Measurements from ENCODE around the gene PPP1R12C.

The PPP1R12C gene

DNA sequence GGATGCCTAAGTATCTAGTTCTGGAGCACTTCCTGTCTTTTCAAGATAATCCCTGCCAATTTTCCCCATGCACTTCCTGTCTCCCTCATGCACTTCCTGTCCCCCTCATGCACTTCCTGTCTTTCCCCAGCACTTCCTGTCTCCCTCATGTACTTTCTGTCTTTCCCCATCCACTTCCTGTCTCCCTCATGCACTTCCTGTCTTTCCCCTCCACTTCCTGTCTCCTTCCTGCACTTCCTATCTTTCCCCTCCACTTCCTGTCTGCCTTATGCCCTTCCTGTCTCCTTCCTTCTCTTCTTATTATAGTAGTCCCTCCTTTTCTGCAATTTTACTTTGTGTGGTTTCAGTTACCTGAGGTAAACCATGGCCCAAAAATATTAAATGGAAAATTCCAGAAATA, 34.6 kb upstream of the PPP1R12C start:
- no peak overlapping the region for H3K4me3 ChIP-seq (ENCODE audit: low read depth, low read length)
- no peak for DNase-seq (ENCODE audit: low read depth)
- TF ChIP-seq, protein P1, sequence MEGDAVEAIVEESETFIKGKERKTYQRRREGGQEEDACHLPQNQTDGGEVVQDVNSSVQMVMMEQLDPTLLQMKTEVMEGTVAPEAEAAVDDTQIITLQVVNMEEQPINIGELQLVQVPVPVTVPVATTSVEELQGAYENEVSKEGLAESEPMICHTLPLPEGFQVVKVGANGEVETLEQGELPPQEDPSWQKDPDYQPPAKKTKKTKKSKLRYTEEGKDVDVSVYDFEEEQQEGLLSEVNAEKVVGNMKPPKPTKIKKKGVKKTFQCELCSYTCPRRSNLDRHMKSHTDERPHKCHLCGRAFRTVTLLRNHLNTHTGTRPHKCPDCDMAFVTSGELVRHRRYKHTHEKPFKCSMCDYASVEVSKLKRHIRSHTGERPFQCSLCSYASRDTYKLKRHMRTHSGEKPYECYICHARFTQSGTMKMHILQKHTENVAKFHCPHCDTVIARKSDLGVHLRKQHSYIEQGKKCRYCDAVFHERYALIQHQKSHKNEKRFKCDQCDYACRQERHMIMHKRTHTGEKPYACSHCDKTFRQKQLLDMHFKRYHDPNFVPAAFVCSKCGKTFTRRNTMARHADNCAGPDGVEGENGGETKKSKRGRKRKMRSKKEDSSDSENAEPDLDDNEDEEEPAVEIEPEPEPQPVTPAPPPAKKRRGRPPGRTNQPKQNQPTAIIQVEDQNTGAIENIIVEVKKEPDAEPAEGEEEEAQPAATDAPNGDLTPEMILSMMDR (conservative IDR thresholded peaks at IDR 0.05; ENCODE audit: low read depth, low read length) = no peak

DNA sequence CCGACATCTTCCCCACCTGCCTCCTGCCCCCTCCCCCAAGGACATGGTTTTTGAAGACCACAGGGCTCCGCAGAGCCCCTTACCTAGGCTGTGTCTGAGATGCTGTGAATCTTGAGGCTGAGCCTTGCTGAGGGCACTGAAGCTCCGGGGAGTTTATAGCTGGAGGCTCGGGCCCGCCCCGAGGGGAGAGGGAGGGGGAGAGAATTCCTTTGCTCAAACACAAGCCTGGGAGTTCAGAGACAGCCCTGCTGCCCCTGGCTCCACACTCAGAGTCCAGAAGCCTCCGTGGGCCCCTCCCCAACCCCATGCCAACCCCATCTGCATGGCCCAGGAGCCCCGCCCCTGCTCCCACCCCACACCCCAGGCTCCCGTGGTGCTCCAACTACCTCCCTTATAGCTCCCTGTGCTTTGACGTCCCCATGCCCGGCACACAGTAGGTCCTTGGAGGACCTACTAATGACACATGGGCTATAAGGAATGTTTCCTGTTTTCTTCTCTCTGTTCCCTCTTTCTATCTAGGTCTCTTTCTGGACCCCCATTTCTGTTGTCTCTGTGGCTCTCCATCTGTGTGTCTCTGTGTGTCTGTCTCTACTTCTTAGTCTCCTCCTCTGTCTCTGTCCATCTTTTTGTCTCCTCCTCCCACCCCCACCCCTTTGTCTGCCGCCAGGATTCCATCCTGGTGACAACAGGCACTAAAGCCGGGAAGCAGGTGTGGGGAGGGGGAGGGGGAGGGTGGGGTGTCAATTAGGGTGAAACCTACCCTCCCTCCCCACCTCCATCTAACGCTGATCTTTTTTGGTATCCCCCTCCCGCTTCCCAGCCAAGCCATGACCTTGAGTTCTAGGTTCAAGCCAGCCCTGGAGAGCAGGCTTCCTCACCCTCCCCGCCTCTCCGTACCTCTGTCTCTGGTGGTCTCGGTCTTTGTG, 31.9 kb upstream of the PPP1R12C start, which contains the start of gene TNNT1:
TNNT1 (minus strand) TSS at position 129 of the 926 bp plus-strand sequence. CDS start 2,049 bp downstream, outside the sequence.
- no peak for DNase-seq (ENCODE audit: low read depth)
- TF ChIP-seq, protein P1 (conservative IDR thresholded peaks at IDR 0.05; ENCODE audit: low read depth, low read length) = no peak
- H3K4me3 ChIP-seq (ENCODE audit: low read depth, low read length) = no peak within 1 kb of the TSS

DNA sequence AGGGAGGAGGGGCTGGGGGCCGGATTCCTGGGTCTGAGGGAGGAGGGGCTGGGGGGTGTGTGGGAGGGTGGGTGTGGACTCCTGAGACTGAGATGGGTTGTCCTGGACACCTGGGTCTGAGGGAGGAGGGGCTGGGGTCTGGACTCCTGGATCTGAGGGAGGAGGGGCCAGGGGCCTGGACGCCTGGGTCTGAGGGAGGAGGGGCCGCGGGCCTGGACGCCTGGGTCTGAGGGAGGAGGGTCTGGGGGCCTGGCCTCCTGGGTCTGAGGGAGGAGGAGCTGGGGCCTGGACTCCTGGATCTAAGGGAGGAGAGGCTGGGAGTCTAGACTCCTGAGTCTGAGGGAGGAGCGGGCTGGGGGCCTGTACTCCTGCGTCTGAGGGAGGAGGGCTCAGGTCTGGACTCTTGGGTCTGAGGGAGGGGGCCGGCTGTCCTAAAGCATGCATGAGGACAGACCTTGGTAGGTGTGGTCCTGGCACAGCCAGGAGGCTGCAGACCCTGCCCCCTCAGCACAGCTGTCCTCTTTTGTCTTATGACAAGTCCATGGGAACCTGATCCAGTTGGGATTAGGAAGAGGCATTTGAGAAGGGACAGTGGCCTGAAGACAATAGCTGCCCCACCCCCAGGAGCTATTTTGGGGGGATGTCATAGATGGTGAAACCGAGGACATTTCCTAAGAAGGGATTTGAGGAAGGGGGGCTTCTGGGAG, 30.3 kb upstream of the PPP1R12C start:
- no peak for DNase-seq (ENCODE audit: low read depth)
- no peak overlapping the region for H3K4me3 ChIP-seq (ENCODE audit: low read depth, low read length)
- TF ChIP-seq, protein P1 (conservative IDR thresholded peaks at IDR 0.05; ENCODE audit: low read depth, low read length) = no peak

DNA sequence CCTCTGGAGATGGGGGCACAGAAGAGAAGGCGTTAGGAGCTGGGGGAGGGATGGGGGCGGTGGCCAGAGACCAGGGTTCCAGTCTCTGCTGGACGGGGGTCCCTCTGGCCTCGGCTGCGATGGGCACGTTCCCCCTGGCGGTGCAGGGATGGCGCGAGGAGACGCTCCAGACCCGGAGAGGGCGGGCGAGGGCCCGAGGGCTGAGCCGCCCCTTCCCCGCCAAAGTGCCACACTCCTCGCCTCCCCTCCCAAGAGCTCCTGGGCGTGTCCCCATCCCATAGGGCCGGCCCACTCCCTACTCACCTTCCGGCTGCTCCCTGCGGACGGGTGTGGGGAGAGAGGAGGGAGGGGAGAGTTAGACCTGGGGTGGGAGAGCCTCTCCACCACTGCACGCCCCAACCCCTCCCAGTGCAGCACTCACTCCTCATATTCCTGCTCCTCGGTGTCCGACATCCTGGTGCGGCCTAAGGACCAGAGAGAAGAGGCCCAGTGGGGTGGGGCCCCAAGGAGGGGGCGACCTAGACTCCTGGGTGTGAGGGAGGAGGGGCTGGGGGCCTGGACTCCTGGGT, 29.4 kb upstream of the PPP1R12C start:
- DNase-seq (ENCODE audit: low read depth) = no peak
- TF ChIP-seq, protein P1 (conservative IDR thresholded peaks at IDR 0.05; ENCODE audit: low read depth, low read length) = no peak
- H3K4me3 ChIP-seq (ENCODE audit: low read depth, low read length) = no peak overlapping the region

DNA sequence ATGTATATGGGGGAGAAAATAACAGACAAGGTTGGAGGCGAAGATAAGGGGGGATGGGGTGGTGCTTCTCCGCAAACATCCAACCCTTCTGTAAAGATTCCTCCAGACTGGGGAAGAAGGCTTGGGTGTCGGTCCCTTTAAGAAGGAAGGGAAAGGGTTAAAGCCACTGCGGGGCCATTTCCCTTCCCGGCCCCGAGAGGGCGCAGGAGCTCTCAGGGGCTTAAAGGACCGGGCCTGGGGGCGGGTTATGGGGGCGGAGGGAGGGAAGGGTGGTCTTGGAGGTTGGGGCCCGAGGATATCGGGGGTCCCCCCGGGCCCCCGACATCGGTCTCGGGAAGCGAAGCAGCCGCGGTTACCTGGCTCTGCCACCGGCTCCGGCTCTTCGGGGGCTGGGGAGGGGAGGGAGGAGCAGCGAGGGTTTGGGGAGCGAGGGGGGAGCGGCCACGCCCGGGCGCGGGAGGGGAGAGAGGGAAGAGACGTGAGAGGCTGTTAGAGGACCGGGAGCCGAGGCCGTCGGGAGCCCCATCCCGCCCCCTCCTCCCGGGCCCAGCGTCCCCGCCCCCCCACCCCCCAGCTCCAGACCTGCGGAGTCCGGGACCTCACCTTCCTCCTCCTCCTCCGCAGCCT, 28.8 kb upstream of the PPP1R12C start:
- no peak overlapping the region for H3K4me3 ChIP-seq (ENCODE audit: low read depth, low read length)
- no peak for DNase-seq (ENCODE audit: low read depth)
- TF ChIP-seq, protein P1 (conservative IDR thresholded peaks at IDR 0.05; ENCODE audit: low read depth, low read length) = peak; percentile 62

DNA sequence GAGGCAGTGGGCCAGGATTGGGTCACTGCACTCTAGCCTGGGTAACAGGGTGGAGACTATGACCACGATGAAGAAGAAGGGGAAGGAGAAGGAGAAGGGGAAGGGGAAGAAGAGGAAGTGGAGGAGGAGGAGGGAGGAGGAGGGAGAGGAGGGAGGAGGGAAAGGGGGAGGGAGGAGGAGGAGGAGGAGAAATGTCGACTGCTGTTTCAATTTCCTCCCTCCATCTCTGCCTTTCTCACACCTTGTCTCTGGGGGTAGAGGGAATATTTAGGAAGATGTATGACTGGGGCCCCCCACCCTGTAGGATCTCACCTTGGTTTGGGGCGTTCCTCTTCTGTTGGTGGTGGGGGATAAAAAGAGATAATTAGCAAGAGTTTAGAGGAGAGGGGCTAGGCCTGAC, 27.8 kb upstream of the PPP1R12C start:
- no peak for DNase-seq (ENCODE audit: low read depth)
- no peak overlapping the region for H3K4me3 ChIP-seq (ENCODE audit: low read depth, low read length)
- TF ChIP-seq, protein P1 (conservative IDR thresholded peaks at IDR 0.05; ENCODE audit: low read depth, low read length) = no peak

Data from choroid plexus epithelial cell (primary cell).